IMR-90 (cell line): ENCODE results near the gene PIN1. TPM values are rescaled to one million over a fixed set of nuclear protein-coding genes. Genes with fewer than 3 reads are reported as not detected.

Experiments used
- ATAC-seq: fragments of 200-7000 bp; cut with Tn5 transposase; 2 replicates; pipeline ENCODE4 v1.9.1; 2020; ENCODE audit warnings: low read depth, mild to moderate bottlenecking, moderate library complexity
- BruUV-seq: library from RNA; stranded (reverse); fragments of 400-500 nt; replicated peaks from 2 replicates; lab custom pipeline; 2021; lab: Mats Ljungman, UMichigan
- CTCF ChIA-PET: fragments of 300-600 bp; formaldehyde crosslinking; extraction: SDS; loops from one replicate; lab custom pipeline; 2021; ENCODE audit warnings: antibody characterized with exemption; lab: Yijun Ruan, JAX
- POLR2A ChIA-PET: fragments of 300-600 bp; sonication (Branson Sonifier 250); formaldehyde crosslinking; loops from one replicate; lab custom pipeline; 2022; ENCODE audit warnings: antibody characterized with exemption; ENCODE audit not compliant: unreplicated experiment; lab: Charles Lee
- DNase-seq: peaks from one replicate; pipeline ENCODE4 v3.0.0; 2013
- H2AFZ ChIP-seq: replicated peaks from 2 replicates; pipeline ENCODE3; 2013; ENCODE audit warnings: low read length, mild to moderate bottlenecking; ENCODE audit not compliant: poor library complexity
- H2AK5ac ChIP-seq: 2 replicates; pipeline ENCODE4 v1.6.1; 2013; ENCODE audit warnings: low read depth, low read length, inconsistent platforms
- H2AK9ac ChIP-seq: replicated peaks from 2 replicates; pipeline ENCODE3; 2013; ENCODE audit warnings: mild to moderate bottlenecking, low read depth, low read length, moderate library complexity; ENCODE audit not compliant: poor library complexity
- H2BK120ac ChIP-seq: 2 replicates; pipeline ENCODE4 v1.6.1; 2013; ENCODE audit warnings: low read depth, low read length, inconsistent platforms
- H2BK15ac ChIP-seq: 3 replicates; pipeline ENCODE4 v1.6.1; 2013; ENCODE audit warnings: low read depth, low read length, inconsistent platforms
- H2BK20ac ChIP-seq: 2 replicates; pipeline ENCODE4 v1.6.1; 2013; ENCODE audit warnings: low read depth, mild to moderate bottlenecking, inconsistent platforms, low read length, moderate library complexity
- H2BK5ac ChIP-seq: 2 replicates; pipeline ENCODE4 v1.6.1; 2013; ENCODE audit warnings: mild to moderate bottlenecking, low read depth, low read length, inconsistent platforms; ENCODE audit not compliant: poor library complexity, severe bottlenecking
- H3K14ac ChIP-seq: replicated peaks from 2 replicates; pipeline ENCODE4 v1.6.1; 2013; ENCODE audit warnings: low read depth, low read length, inconsistent platforms
- H3K18ac ChIP-seq: 2 replicates; pipeline ENCODE4 v1.6.1; 2013; ENCODE audit warnings: low read depth, low read length, control low read depth
- H3K23ac ChIP-seq: 2 replicates; pipeline ENCODE4 v1.6.1; 2013; ENCODE audit warnings: low read depth, low read length, inconsistent platforms
- H3K27ac ChIP-seq: 2 replicates; pipeline ENCODE4 v1.5.1; 2013; ENCODE audit warnings: mild to moderate bottlenecking, control low read depth, low read length; ENCODE audit not compliant: insufficient read depth
- H3K27me3 ChIP-seq: 2 replicates; pipeline ENCODE4 v1.6.1; 2013; ENCODE audit warnings: low read length; ENCODE audit not compliant: control insufficient read depth, insufficient read depth
- H3K36me3 ChIP-seq: 2 replicates; pipeline ENCODE4 v1.6.1; 2013; ENCODE audit warnings: low read length, mixed read lengths; ENCODE audit not compliant: control insufficient read depth, insufficient read depth
- H3K4ac ChIP-seq: 2 replicates; pipeline ENCODE4 v1.6.1; 2013; ENCODE audit warnings: low read depth, low read length, inconsistent platforms
- H3K4me1 ChIP-seq: 2 replicates; pipeline ENCODE4 v1.6.1; 2013; ENCODE audit warnings: low read length, mixed read lengths; ENCODE audit not compliant: control insufficient read depth, insufficient read depth
- H3K4me2 ChIP-seq: 2 replicates; pipeline ENCODE4 v1.6.1; 2013; ENCODE audit warnings: low read depth, mild to moderate bottlenecking, control low read depth, low read length, moderate library complexity
- H3K4me3 ChIP-seq: 2 replicates; pipeline ENCODE4 v1.5.1; 2013; ENCODE audit warnings: low read depth, mild to moderate bottlenecking, control low read depth, low read length, moderate library complexity; ENCODE audit not compliant: insufficient read depth
- H3K56ac ChIP-seq: 2 replicates; pipeline ENCODE4 v1.6.1; 2013; ENCODE audit warnings: low read length, inconsistent platforms; ENCODE audit not compliant: insufficient read depth; ENCODE audit errors: extremely low read depth
- H3K79me1 ChIP-seq, 2 experiments: 2 replicates each; pipeline ENCODE4 v1.6.1; 2013; ENCODE audit warnings: low read length in 2 of 2, inconsistent platforms in 1 of 2, low read depth in 1 of 2
- H3K9ac ChIP-seq: 2 replicates; pipeline ENCODE4 v1.6.1; 2013; ENCODE audit warnings: low read depth, low read length, control low read depth
- H3K9me1 ChIP-seq: 2 replicates; pipeline ENCODE4 v1.6.1; 2013; ENCODE audit warnings: low read length, inconsistent platforms; ENCODE audit not compliant: insufficient read depth
- H3K9me3 ChIP-seq: 2 replicates; pipeline ENCODE4 v1.6.1; 2013; ENCODE audit warnings: low read length; ENCODE audit not compliant: control insufficient read depth, insufficient read depth
- H4K20me1 ChIP-seq: 2 replicates; pipeline ENCODE4 v1.6.1; 2013; ENCODE audit warnings: low read length, inconsistent platforms; ENCODE audit not compliant: insufficient read depth
- H4K5ac ChIP-seq: 2 replicates; pipeline ENCODE4 v1.6.1; 2013; ENCODE audit warnings: mild to moderate bottlenecking, low read depth, low read length, control low read depth
- H4K8ac ChIP-seq, 2 experiments: 2 replicates each; pipeline ENCODE4 v1.6.1; 2013; ENCODE audit warnings: low read depth in 2 of 2, low read length in 2 of 2, control low read depth in 1 of 2, inconsistent platforms in 1 of 2
- H4K91ac ChIP-seq: 2 replicates; pipeline ENCODE4 v1.6.1; 2013; ENCODE audit warnings: low read depth, low read length, inconsistent platforms; ENCODE audit not compliant: insufficient read depth
- CHD1 ChIP-seq: IDR thresholded peaks from 2 replicates; pipeline ENCODE4 v1.6.1; 2012; ENCODE audit warnings: low read depth, low read length, improper control_type of control experiment
- CTCF ChIP-seq: conservative IDR thresholded peaks from 2 replicates; pipeline ENCODE4 v1.5.1; 2012; ENCODE audit warnings: mild to moderate bottlenecking, low read depth, low read length, improper control_type of control experiment
- FOS ChIP-seq: fragments of 150-350 bp; IDR thresholded peaks from 2 replicates; pipeline ENCODE4 v1.6.1; 2016; ENCODE audit warnings: low read depth, low read length
- MAZ ChIP-seq: IDR thresholded peaks from 2 replicates; pipeline ENCODE4 v1.6.1; 2012; ENCODE audit warnings: low read depth, mild to moderate bottlenecking, low read length, improper control_type of control experiment, moderate library complexity, borderline replicate concordance
- MXI1 ChIP-seq: IDR thresholded peaks from 2 replicates; pipeline ENCODE4 v1.6.1; 2012; ENCODE audit warnings: low read depth, mild to moderate bottlenecking, low read length, moderate library complexity, borderline replicate concordance
- POLR2A ChIP-seq: IDR thresholded peaks from 2 replicates; pipeline ENCODE4 v1.6.1; 2012; ENCODE audit warnings: mild to moderate bottlenecking, low read depth, low read length
- RAD21 ChIP-seq: IDR thresholded peaks from 2 replicates; pipeline ENCODE4 v1.6.1; 2012; ENCODE audit warnings: low read length, improper control_type of control experiment
- RFX5 ChIP-seq: IDR thresholded peaks from 2 replicates; pipeline ENCODE4 v1.8.0; 2012; ENCODE audit warnings: low read depth, mild to moderate bottlenecking, low read length, moderate library complexity
- SMC3 ChIP-seq: fragments of 150-350 bp; IDR thresholded peaks from 2 replicates; pipeline ENCODE4 v1.6.1; 2016; ENCODE audit warnings: low read depth, mild to moderate bottlenecking, antibody characterized with exemption, low read length, moderate library complexity
- WGBS, 2 experiments: methylation state at CpG; one replicate each; pipeline versions ENCODE4 v1.1.5 to v1.1.7; 2013; ENCODE audit warnings: missing lambda C conversion rate in 2 of 2; ENCODE audit not compliant: insufficient read length in 1 of 2; ENCODE audit errors: extremely low coverage in 2 of 2; 5-methylcytosine and 5-hydroxymethylcytosine counted together
- dilution Hi-C: fragments of 300-500 bp; cut with HindIII; formaldehyde crosslinking; loops from one replicate; pipeline ENCODE4 v1.14.3; 2018; ENCODE audit warnings: low sequenced_read_pairs; ENCODE audit not compliant: unreplicated experiment
- in situ Hi-C: fragments of 300-500 bp; cut with MboI; formaldehyde crosslinking; loops from 3 replicates; pipeline ENCODE4 v1.14.3; 2019; ENCODE audit warnings: low sequenced_read_pairs, inconsistent platforms, mixed read lengths
- intact Hi-C: fragments of 100-400 bp; cut with micrococcal nuclease; formaldehyde crosslinking; loops from 2 replicates; pipeline ENCODE4 v1.10.0; 2022
- polyA plus RNA-seq, 3 experiments: library from polyadenylated mRNA; depleted of rRNA; stranded (reverse); fragments of >200 nt; gene quantifications; 2 replicates each; pipeline ENCODE4 v1.2.3, GENCODE V29; 2012; ENCODE audit warnings: low replicate concordance in 1 of 3
- total RNA-seq: library from RNA; depleted of rRNA; stranded (reverse); fragments of >200 nt; gene quantifications from 2 replicates; pipeline ENCODE4 v1.2.3, GENCODE V29; 2012
- TF ChIP-seq, protein P1 (sequence below): fragments of 150-350 bp; IDR thresholded peaks from 2 replicates; pipeline ENCODE4 v1.6.1; 2017; ENCODE audit warnings: mild to moderate bottlenecking, antibody characterized with exemption, low read length, low read depth
- TF ChIP-seq, protein P2 (sequence below): fragments of 150-350 bp; IDR thresholded peaks from 2 replicates; pipeline ENCODE4 v1.6.1; 2016; ENCODE audit warnings: low read depth, mild to moderate bottlenecking, low read length, moderate library complexity, borderline replicate concordance

The PIN1 gene
- total and polyA plus RNA-seq, 2 of the 4 experiments (the other 2 are of a cell fraction) = 76.0 to 105 TPM

DNA sequence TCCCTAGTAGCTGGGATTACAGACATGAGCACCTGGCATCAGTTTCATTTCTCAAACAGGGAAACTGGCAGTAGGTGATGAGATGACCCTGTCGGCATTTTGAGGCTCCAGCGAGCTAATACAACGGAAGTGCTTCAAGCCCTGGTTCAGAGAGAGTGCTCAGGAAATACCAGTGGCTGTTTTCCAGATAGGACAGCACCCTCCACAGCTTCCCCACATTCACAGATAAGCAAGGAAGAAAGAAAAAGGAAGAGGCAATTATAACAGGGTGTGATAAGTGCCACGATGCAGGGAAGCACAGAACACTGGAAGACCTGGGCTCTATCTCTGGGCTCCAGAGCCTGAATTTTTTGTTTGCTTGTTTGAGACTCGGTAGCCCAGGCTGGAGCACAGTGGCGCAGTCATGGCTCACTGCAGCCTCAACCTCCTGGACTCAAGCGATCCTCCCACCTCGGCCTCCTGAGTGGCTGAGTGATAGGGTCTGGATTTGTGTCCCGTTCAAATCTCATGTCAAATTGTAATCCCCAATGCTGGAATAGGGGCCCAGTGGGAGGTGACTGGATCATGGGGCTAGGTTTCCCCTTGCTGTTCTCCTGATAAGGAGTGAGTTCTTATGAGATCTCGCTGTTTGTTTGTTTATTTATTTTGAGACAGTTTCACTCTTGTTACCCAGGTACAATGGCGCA, 43.5 kb downstream of the PIN1 start:
- dilution Hi-C loops (no loop called here), intact Hi-C loops (no loop called here), in situ Hi-C loops (no loop called here)
- no peak overlapping the region for H4K8ac ChIP-seq
- H3K27ac ChIP-seq = no peak overlapping the region
- ChIA-PET CTCF (no interaction called here), POLR2A (no interaction called here)
- no peak overlapping the region for H2AK5ac ChIP-seq
- H3K4me3 ChIP-seq = no peak overlapping the region
- peaks cover 5% of the 10 kb centered on the region; the same call in 1 of the 2 replicates for H3K9me3 ChIP-seq
- H3K14ac ChIP-seq = no peak overlapping the region
- no peak overlapping the region for H2BK5ac ChIP-seq
- H3K27me3 ChIP-seq = no peaks in the 10 kb centered on the region
- H2AK9ac ChIP-seq = no peak overlapping the region
- TF ChIP-seq FOS (no peak), RFX5 (no peak), SMC3 (no peak), MAZ (no peak), RAD21 (no peak), CHD1 (no peak), MXI1 (no peak), POLR2A (no peak), CTCF (no peak)
- TF ChIP-seq, protein P1, sequence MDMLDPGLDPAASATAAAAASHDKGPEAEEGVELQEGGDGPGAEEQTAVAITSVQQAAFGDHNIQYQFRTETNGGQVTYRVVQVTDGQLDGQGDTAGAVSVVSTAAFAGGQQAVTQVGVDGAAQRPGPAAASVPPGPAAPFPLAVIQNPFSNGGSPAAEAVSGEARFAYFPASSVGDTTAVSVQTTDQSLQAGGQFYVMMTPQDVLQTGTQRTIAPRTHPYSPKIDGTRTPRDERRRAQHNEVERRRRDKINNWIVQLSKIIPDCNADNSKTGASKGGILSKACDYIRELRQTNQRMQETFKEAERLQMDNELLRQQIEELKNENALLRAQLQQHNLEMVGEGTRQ = no peak
- TF ChIP-seq, protein P2, sequence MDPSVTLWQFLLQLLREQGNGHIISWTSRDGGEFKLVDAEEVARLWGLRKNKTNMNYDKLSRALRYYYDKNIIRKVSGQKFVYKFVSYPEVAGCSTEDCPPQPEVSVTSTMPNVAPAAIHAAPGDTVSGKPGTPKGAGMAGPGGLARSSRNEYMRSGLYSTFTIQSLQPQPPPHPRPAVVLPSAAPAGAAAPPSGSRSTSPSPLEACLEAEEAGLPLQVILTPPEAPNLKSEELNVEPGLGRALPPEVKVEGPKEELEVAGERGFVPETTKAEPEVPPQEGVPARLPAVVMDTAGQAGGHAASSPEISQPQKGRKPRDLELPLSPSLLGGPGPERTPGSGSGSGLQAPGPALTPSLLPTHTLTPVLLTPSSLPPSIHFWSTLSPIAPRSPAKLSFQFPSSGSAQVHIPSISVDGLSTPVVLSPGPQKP = no peak
- H3K56ac ChIP-seq = no peak overlapping the region
- no peak overlapping the region for H3K18ac ChIP-seq
- no TSS peak for BruUV-seq
- no peak overlapping the region for H3K4me2 ChIP-seq
- H3K4me1 ChIP-seq = peaks cover 2% of the 10 kb centered on the region; the same call in 1 of the 2 replicates
- DNase-seq (no peak), ATAC-seq (no peak)
- H4K20me1 ChIP-seq = no peaks in the 10 kb centered on the region; the same call in 1 of the 2 replicates
- no peaks in the 10 kb centered on the region for H3K79me1 ChIP-seq
- H3K36me3 ChIP-seq = no peaks in the 10 kb centered on the region
- H4K91ac ChIP-seq = no peak overlapping the region
- H3K9ac ChIP-seq = no peak overlapping the region
- no peaks in the 10 kb centered on the region for H3K9me1 ChIP-seq
- H2BK20ac ChIP-seq = no peak overlapping the region
- no peak overlapping the region for H2BK15ac ChIP-seq
- no peak overlapping the region for H2BK120ac ChIP-seq
- H4K5ac ChIP-seq = no peak overlapping the region
- no peak overlapping the region for H2AFZ ChIP-seq
- H3K4ac ChIP-seq = no peak overlapping the region
- WGBS, 2 experiments = no CpG with 5 or more reads among the region's 11 CpGs
- no peak overlapping the region for H3K23ac ChIP-seq
